Osteoblast (primary cell): ENCODE data around the gene BEX3. TPM values are rescaled to one million over a fixed set of nuclear protein-coding genes. Genes with fewer than 3 reads are reported as not detected.

Source experiments
- DNase-seq: peaks from one replicate; pipeline ENCODE4 v3.0.0; 2011; ENCODE audit warnings: low spot score, mixed read lengths; ENCODE audit not compliant: insufficient read length; ENCODE audit errors: missing footprints
- H2AFZ ChIP-seq: 2 replicates; pipeline ENCODE4 v1.6.0; 2011; ENCODE audit warnings: mild to moderate bottlenecking, low read length
- H3K27ac ChIP-seq: 2 replicates; pipeline ENCODE4 v1.5.1; 2011; ENCODE audit warnings: mild to moderate bottlenecking, low read depth, low read length, moderate library complexity
- H3K27me3 ChIP-seq: 2 replicates; pipeline ENCODE4 v1.6.0; 2012; ENCODE audit warnings: mild to moderate bottlenecking, control low read depth, inconsistent platforms, low read length, moderate library complexity; ENCODE audit not compliant: insufficient read depth
- H3K36me3 ChIP-seq: 2 replicates; pipeline ENCODE4 v1.5.1; 2011; ENCODE audit warnings: mild to moderate bottlenecking, low read length, control low read depth, moderate library complexity; ENCODE audit not compliant: insufficient read depth
- H3K4me1 ChIP-seq: 2 replicates; pipeline ENCODE4 v1.5.1; 2011; ENCODE audit warnings: mild to moderate bottlenecking, low read length, control low read depth, moderate library complexity; ENCODE audit not compliant: insufficient read depth
- H3K4me2 ChIP-seq: 2 replicates; pipeline ENCODE4 v1.6.0; 2011; ENCODE audit warnings: mild to moderate bottlenecking, low read length; ENCODE audit not compliant: insufficient read depth
- H3K4me3 ChIP-seq: fragments of 200-600 bp; sonication (generic); 3 replicates; pipeline ENCODE4 v1.5.1; 2012; ENCODE audit warnings: mild to moderate bottlenecking, low read length, inconsistent platforms; ENCODE audit not compliant: insufficient read depth
- H3K79me2 ChIP-seq: 2 replicates; pipeline ENCODE4 v1.6.0; 2012; ENCODE audit warnings: mild to moderate bottlenecking, low read length, control low read depth, inconsistent platforms; ENCODE audit not compliant: insufficient read depth
- H3K9me3 ChIP-seq: 2 replicates; pipeline ENCODE4 v1.5.1; 2011; ENCODE audit warnings: low read depth, low read length, control low read depth
- H4K20me1 ChIP-seq: 2 replicates; pipeline ENCODE4 v1.6.0; 2012; ENCODE audit warnings: mild to moderate bottlenecking, low read length, control low read depth; ENCODE audit not compliant: insufficient read depth
- total RNA-seq: library from RNA; depleted of rRNA; stranded (reverse); fragments of >200 nt; gene quantifications from 2 replicates; pipeline ENCODE4 v1.2.3, GENCODE V29; 2012
- TF ChIP-seq, protein P1 (sequence below): IDR thresholded peaks from 2 replicates; pipeline ENCODE4 v1.5.1; 2011; ENCODE audit warnings: mild to moderate bottlenecking, low read depth, low read length, moderate library complexity; ENCODE audit errors: extremely low read depth

The BEX3 gene
- total RNA-seq, 1 donor = 150 TPM

- no peaks in the 10 kb centered on the region for H3K9me3 ChIP-seq
- TF ChIP-seq, protein P1, sequence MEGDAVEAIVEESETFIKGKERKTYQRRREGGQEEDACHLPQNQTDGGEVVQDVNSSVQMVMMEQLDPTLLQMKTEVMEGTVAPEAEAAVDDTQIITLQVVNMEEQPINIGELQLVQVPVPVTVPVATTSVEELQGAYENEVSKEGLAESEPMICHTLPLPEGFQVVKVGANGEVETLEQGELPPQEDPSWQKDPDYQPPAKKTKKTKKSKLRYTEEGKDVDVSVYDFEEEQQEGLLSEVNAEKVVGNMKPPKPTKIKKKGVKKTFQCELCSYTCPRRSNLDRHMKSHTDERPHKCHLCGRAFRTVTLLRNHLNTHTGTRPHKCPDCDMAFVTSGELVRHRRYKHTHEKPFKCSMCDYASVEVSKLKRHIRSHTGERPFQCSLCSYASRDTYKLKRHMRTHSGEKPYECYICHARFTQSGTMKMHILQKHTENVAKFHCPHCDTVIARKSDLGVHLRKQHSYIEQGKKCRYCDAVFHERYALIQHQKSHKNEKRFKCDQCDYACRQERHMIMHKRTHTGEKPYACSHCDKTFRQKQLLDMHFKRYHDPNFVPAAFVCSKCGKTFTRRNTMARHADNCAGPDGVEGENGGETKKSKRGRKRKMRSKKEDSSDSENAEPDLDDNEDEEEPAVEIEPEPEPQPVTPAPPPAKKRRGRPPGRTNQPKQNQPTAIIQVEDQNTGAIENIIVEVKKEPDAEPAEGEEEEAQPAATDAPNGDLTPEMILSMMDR = no peak
- H3K27ac ChIP-seq = no peak overlapping the region
- no peaks in the 10 kb centered on the region for H3K79me2 ChIP-seq
- no peaks in the 10 kb centered on the region for H3K36me3 ChIP-seq
- no peak overlapping the region for H3K4me3 ChIP-seq
- H3K4me2 ChIP-seq = no peak overlapping the region
- H2AFZ ChIP-seq = peak overlapping the region; percentile 44
- no peaks in the 10 kb centered on the region for H4K20me1 ChIP-seq
- peaks cover 4% of the 10 kb centered on the region for H3K4me1 ChIP-seq
- DNase-seq = no peak
- H3K27me3 ChIP-seq = no peaks in the 10 kb centered on the region
Measured at GRCh38 chrX:103367502-103367901, 8.8 kb upstream of the BEX3 start.

DNA sequence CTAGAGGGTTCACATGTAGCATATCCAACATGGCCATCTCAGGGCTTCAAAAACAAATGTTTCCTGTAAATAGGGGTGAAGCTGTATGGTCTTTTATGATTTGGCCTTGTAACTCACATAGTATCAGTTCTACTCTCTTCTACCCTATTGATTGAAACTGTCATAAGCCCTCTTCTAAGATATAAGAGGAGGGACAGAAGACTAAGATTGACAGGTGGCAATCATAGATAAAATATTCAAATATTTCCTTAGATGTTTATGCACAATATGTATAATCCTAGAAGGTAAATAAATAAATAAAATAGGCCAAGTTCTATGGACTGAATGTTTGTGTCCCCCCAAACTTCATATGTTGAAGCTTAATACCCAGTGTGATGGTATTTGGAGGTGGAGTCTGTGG is 6.9 kb upstream of the BEX3 start:
- H4K20me1 ChIP-seq = no peaks in the 10 kb centered on the region
- no peaks in the 10 kb centered on the region for H3K27me3 ChIP-seq
- DNase-seq = no peak
- H3K79me2 ChIP-seq = no peaks in the 10 kb centered on the region
- TF ChIP-seq, protein P1 = no peak
- H3K4me3 ChIP-seq = no peak overlapping the region
- H3K9me3 ChIP-seq = no peaks in the 10 kb centered on the region
- H3K36me3 ChIP-seq = no peaks in the 10 kb centered on the region
- no peak overlapping the region for H3K4me2 ChIP-seq
- H3K27ac ChIP-seq = no peak overlapping the region
- no peak overlapping the region for H2AFZ ChIP-seq
- H3K4me1 ChIP-seq = peaks cover 4% of the 10 kb centered on the region

GRCh38 chrX:103372886-103373285 is 3.5 kb upstream of the BEX3 start:
- Histone ChIP-seq H3K79me2 (peaks cover 16% of the 10 kb centered on the region), H3K9me3 (no peaks in the 10 kb centered on the region), H3K4me3 (no peak overlapping the region), H3K4me2 (no peak overlapping the region), H2AFZ (no peak overlapping the region), H3K36me3 (peaks cover 5% of the 10 kb centered on the region), H3K27ac (no peak overlapping the region), H4K20me1 (no peaks in the 10 kb centered on the region), H3K4me1 (no peaks in the 10 kb centered on the region), H3K27me3 (no peaks in the 10 kb centered on the region)
- DNase-seq = no peak
- TF ChIP-seq, protein P1 = no peak

DNA sequence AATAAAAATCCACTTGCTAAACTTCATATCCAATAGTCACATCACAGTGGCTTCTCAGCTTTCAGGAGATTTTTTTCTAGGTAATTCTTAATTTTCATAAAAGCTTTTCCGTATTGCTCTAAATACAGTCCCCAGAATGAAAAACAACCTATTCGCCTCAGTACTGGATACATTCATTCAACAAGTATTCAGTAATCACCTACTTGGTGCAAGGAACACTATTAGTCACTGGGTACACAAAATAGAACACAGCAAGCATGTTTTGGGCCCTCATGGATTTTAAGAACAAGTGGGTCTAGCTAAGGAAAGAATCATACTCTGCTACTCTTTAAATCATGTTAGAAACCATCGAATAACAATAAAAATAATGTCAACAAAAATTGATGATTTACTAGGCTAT is 2.8 kb upstream of the BEX3 start:
- H3K36me3 ChIP-seq = peaks cover 8% of the 10 kb centered on the region
- no peak overlapping the region for H3K27ac ChIP-seq
- H4K20me1 ChIP-seq = no peaks in the 10 kb centered on the region
- H3K79me2 ChIP-seq = peaks cover 16% of the 10 kb centered on the region
- H2AFZ ChIP-seq = no peak overlapping the region
- H3K27me3 ChIP-seq = no peaks in the 10 kb centered on the region
- no peak overlapping the region for H3K4me2 ChIP-seq
- H3K4me3 ChIP-seq = no peak overlapping the region
- no peaks in the 10 kb centered on the region for H3K9me3 ChIP-seq
- no peaks in the 10 kb centered on the region for H3K4me1 ChIP-seq
- DNase-seq = no peak
- TF ChIP-seq, protein P1 = no peak
